OCI-LY7 (cell line): ENCODE results near the gene DOCK4. TPM values are rescaled to one million over a fixed set of nuclear protein-coding genes. Genes with fewer than 3 reads are reported as not detected.

Source experiments
- BruUV-seq: library from RNA; stranded (reverse); fragments of 400-500 nt; replicated peaks from 2 replicates; lab custom pipeline; 2021; lab: Mats Ljungman, UMichigan
- CTCF ChIA-PET: fragments of 300-600 bp; sonication (Branson Sonifier 250); formaldehyde crosslinking; loops from one replicate; lab custom pipeline; 2022; ENCODE audit warnings: antibody characterized with exemption; ENCODE audit not compliant: unreplicated experiment; lab: Charles Lee
- POLR2A ChIA-PET: fragments of 300-600 bp; sonication (Branson Sonifier 250); formaldehyde crosslinking; loops from one replicate; lab custom pipeline; 2022; ENCODE audit warnings: antibody characterized with exemption; lab: Charles Lee
- DNase-seq: peaks from one replicate; pipeline ENCODE4 v3.0.0-alpha.2; 2015; ENCODE audit warnings: low spot score
- H2AFZ ChIP-seq: fragments of 200-600 bp; sonication (generic), shearing (Covaris generic); 2 replicates; pipeline ENCODE4 v1.6.1; 2014; ENCODE audit warnings: mild to moderate bottlenecking, antibody characterized with exemption, low read length, moderate library complexity
- H3K27ac ChIP-seq: fragments of 200-600 bp; sonication (generic); 2 replicates; pipeline ENCODE4 v1.5.1; 2014; ENCODE audit warnings: mixed run types, low read depth, mild to moderate bottlenecking, moderate library complexity, low read length, inconsistent platforms; ENCODE audit not compliant: poor library complexity, severe bottlenecking
- H3K36me3 ChIP-seq: fragments of 200-600 bp; sonication (generic); 2 replicates; pipeline ENCODE4 v1.6.1; 2014; ENCODE audit warnings: mild to moderate bottlenecking, antibody characterized with exemption, low read length, moderate library complexity, mixed read lengths; ENCODE audit not compliant: insufficient read depth
- H3K4me1 ChIP-seq: fragments of 200-600 bp; sonication (generic); 2 replicates; pipeline ENCODE4 v1.5.1; 2014; ENCODE audit warnings: mild to moderate bottlenecking, low read length; ENCODE audit not compliant: insufficient read depth, poor library complexity, severe bottlenecking
- H3K4me2 ChIP-seq: fragments of 200-600 bp; sonication (generic); 2 replicates; pipeline ENCODE4 v1.6.1; 2014; ENCODE audit warnings: mild to moderate bottlenecking, low read length
- H3K4me3 ChIP-seq: fragments of 200-600 bp; sonication (generic); 2 replicates; pipeline ENCODE4 v1.5.1; 2014; ENCODE audit warnings: mild to moderate bottlenecking, low read depth, low read length; ENCODE audit not compliant: poor library complexity, severe bottlenecking
- H3K79me2 ChIP-seq: fragments of 200-600 bp; sonication (generic); 2 replicates; pipeline ENCODE4 v1.6.1; 2016; ENCODE audit warnings: low read depth, mild to moderate bottlenecking, low read length, moderate library complexity, mixed read lengths; ENCODE audit not compliant: insufficient read depth
- H3K9me2 ChIP-seq: fragments of 200-600 bp; sonication (generic); 2 replicates; pipeline ENCODE4 v1.6.1; 2016; ENCODE audit warnings: mild to moderate bottlenecking, low read length, mixed read lengths; ENCODE audit not compliant: insufficient read depth
- H3K9me3 ChIP-seq: fragments of 200-600 bp; sonication (generic); 2 replicates; pipeline ENCODE4 v1.6.1; 2014; ENCODE audit warnings: mild to moderate bottlenecking, mixed run types, low read length, mixed read lengths
- H4K20me1 ChIP-seq: fragments of 200-600 bp; sonication (generic); 2 replicates; pipeline ENCODE4 v1.6.1; 2014; ENCODE audit warnings: mild to moderate bottlenecking, antibody characterized with exemption, low read length, moderate library complexity, mixed read lengths; ENCODE audit not compliant: insufficient read depth
- EZH2phosphoT487 ChIP-seq: fragments of 200-600 bp; sonication (generic); IDR thresholded peaks from 2 replicates; pipeline ENCODE4 v1.6.1; 2018; ENCODE audit warnings: low read depth, borderline replicate concordance, mild to moderate bottlenecking, mixed run types, antibody characterized with exemption, low read length, moderate library complexity, mixed read lengths
- intact Hi-C: fragments of 100-400 bp; cut with micrococcal nuclease; formaldehyde crosslinking; loops from one replicate; pipeline ENCODE4 v1.10.0; 2022; ENCODE audit not compliant: unreplicated experiment
- total RNA-seq, 2 experiments: library from RNA; depleted of rRNA in 1 of 2; stranded (reverse); fragments of >200 nt in 1 of 2; shearing (Covaris generic) in 1 of 2; gene quantifications; 2 replicates each; pipeline ENCODE4 v1.2.3, GENCODE V29; 2014 to 2022
- TF ChIP-seq, protein P1 (sequence below): fragments of 200-600 bp; sonication (generic); conservative IDR thresholded peaks from 2 replicates; pipeline ENCODE4 v1.5.1; 2014; ENCODE audit warnings: mild to moderate bottlenecking, antibody characterized with exemption, low read length, moderate library complexity, mixed read lengths

The DOCK4 gene
- total RNA-seq, 2 experiments from 2014 or later, result 0.91 to 4.9 TPM

- no peak overlapping the region for H3K4me2 ChIP-seq
- BruUV-seq, result no TSS peak
- no peaks in the 10 kb centered on the region for H4K20me1 ChIP-seq
- no peaks in the 10 kb centered on the region for H3K79me2 ChIP-seq
- no peak overlapping the region for H2AFZ ChIP-seq
- no peaks in the 10 kb centered on the region for H3K9me3 ChIP-seq
- ChIA-PET CTCF (interaction anchor here (0.6 kb wide), 1 partner anchor 11 kb away, joined by 3 read pairs; no protein-coding TSS in a partner anchor), POLR2A (no interaction called here)
- DNase-seq, result no peak
- intact Hi-C loops, result no loop called here
- no peak for TF ChIP-seq EZH2phosphoT487
- TF ChIP-seq, protein P1, sequence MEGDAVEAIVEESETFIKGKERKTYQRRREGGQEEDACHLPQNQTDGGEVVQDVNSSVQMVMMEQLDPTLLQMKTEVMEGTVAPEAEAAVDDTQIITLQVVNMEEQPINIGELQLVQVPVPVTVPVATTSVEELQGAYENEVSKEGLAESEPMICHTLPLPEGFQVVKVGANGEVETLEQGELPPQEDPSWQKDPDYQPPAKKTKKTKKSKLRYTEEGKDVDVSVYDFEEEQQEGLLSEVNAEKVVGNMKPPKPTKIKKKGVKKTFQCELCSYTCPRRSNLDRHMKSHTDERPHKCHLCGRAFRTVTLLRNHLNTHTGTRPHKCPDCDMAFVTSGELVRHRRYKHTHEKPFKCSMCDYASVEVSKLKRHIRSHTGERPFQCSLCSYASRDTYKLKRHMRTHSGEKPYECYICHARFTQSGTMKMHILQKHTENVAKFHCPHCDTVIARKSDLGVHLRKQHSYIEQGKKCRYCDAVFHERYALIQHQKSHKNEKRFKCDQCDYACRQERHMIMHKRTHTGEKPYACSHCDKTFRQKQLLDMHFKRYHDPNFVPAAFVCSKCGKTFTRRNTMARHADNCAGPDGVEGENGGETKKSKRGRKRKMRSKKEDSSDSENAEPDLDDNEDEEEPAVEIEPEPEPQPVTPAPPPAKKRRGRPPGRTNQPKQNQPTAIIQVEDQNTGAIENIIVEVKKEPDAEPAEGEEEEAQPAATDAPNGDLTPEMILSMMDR, result no peak
- no peaks in the 10 kb centered on the region for H3K4me1 ChIP-seq
- no peaks in the 10 kb centered on the region for H3K9me2 ChIP-seq
- H3K4me3 ChIP-seq, result no peak overlapping the region
- no peak overlapping the region for H3K27ac ChIP-seq
- no peaks in the 10 kb centered on the region for H3K36me3 ChIP-seq
Observed at GRCh38 chr7:112059675-112060074, 146.5 kb downstream of the DOCK4 start.

- no peaks in the 10 kb centered on the region for H3K9me3 ChIP-seq
- no peak for TF ChIP-seq EZH2phosphoT487
- TF ChIP-seq, protein P1, result no peak
- no peaks in the 10 kb centered on the region for H3K4me1 ChIP-seq
- H3K79me2 ChIP-seq, result no peaks in the 10 kb centered on the region
- no peak for DNase-seq
- no peaks in the 10 kb centered on the region for H3K9me2 ChIP-seq
- H4K20me1 ChIP-seq, result no peaks in the 10 kb centered on the region
- intact Hi-C loops, result no loop called here
- ChIA-PET CTCF (no interaction called here), POLR2A (interaction anchor here (0.7 to 0.9 kb wide), 2 partner anchors 9 to 22 kb away, joined by 3 to 7 read pairs; no protein-coding TSS in a partner anchor)
- H3K4me3 ChIP-seq, result no peak overlapping the region
- no peak overlapping the region for H3K4me2 ChIP-seq
- no TSS peak for BruUV-seq
- no peak overlapping the region for H2AFZ ChIP-seq
- no peaks in the 10 kb centered on the region for H3K36me3 ChIP-seq
- no peak overlapping the region for H3K27ac ChIP-seq
Observed at GRCh38 chr7:112058686-112059085, 147.5 kb downstream of the DOCK4 start.

- Histone ChIP-seq H3K4me2 (no peak overlapping the region), H3K27ac (no peak overlapping the region), H3K9me3 (no peaks in the 10 kb centered on the region), H3K79me2 (no peaks in the 10 kb centered on the region), H3K4me3 (no peak overlapping the region), H3K4me1 (no peaks in the 10 kb centered on the region), H4K20me1 (no peaks in the 10 kb centered on the region), H2AFZ (no peak overlapping the region), H3K36me3 (no peaks in the 10 kb centered on the region), H3K9me2 (no peaks in the 10 kb centered on the region)
- ChIA-PET POLR2A (no interaction called here), CTCF (interaction anchor here (0.6 kb wide), 1 partner anchor 389 kb away, joined by 3 read pairs; no protein-coding TSS in a partner anchor)
- no TSS peak for BruUV-seq
- intact Hi-C loops, result no loop called here
- no peak for TF ChIP-seq EZH2phosphoT487
- TF ChIP-seq, protein P1, result no peak
- DNase-seq, result no peak
Observed at GRCh38 chr7:112056409-112056808, 149.8 kb downstream of the DOCK4 start.
